HepG2 (cell line): Measurements from ENCODE around the gene GRIA2. TPM values are rescaled to one million over a fixed set of nuclear protein-coding genes. Genes with fewer than 3 reads are reported as not detected.

Experiments used
- ATAC-seq: fragments of 200-7000 bp; cut with Tn5 transposase; 3 replicates; pipeline ENCODE4 v1.9.1; 2020; ENCODE audit warnings: mild to moderate bottlenecking, moderate library complexity
- BruUV-seq: library from RNA; stranded (reverse); fragments of 400-500 nt; replicated peaks from 2 replicates; lab custom pipeline; 2021; lab: Mats Ljungman, UMichigan
- CTCF ChIA-PET: fragments of 300-600 bp; formaldehyde crosslinking; extraction: SDS; loops from one replicate; lab custom pipeline; 2021; ENCODE audit warnings: low total read pairs, inconsistent platforms, low intra/inter-chr PET ratio; lab: Yijun Ruan, JAX
- POLR2A ChIA-PET: fragments of 350-600 bp; sonication (Branson Sonifier 250); formaldehyde crosslinking; loops from one replicate; lab custom pipeline; 2020; ENCODE audit warnings: antibody characterized with exemption, inconsistent platforms; lab: Yijun Ruan, JAX
- DNase-seq: peaks from one replicate; pipeline ENCODE4 v3.0.0-alpha.2; 2015; ENCODE audit warnings: low spot score
- FAIRE-seq: peaks from 3 replicates; lab custom pipeline; 2011; peaks lifted over from hg19 to GRCh38; lab: Jason Lieb, UNC
- H2AFZ ChIP-seq: one replicate; pipeline ENCODE4 v1.6.1; 2011; ENCODE audit warnings: low read length, inconsistent platforms
- H3K27ac ChIP-seq: fragments of 300-600 bp; 3 replicates; pipeline ENCODE4 v1.8.0; 2011; ENCODE audit warnings: mixed run types, mild to moderate bottlenecking, mixed read lengths, low read length, inconsistent platforms; ENCODE audit not compliant: insufficient read depth; ENCODE audit errors: extremely low read length
- H3K27me3 ChIP-seq, 2 experiments: fragments of 200-600 bp in 1 of 2; 2 replicates in 1 of 2; 3 replicates in 1 of 2; pipeline versions ENCODE4 v1.6.0 to v1.8.0; 2011; ENCODE audit warnings: low read length in 2 of 2, mild to moderate bottlenecking in 2 of 2, moderate library complexity in 2 of 2, inconsistent platforms in 1 of 2; ENCODE audit not compliant: insufficient read depth in 2 of 2, control insufficient read depth in 1 of 2
- H3K36me3 ChIP-seq, 2 experiments: fragments of 200-600 bp in 1 of 2; replicated peaks in 1 of 2; 2 replicates in 1 of 2; 3 replicates in 1 of 2; pipeline versions ENCODE4 v1.5.1 to v1.8.0; 2011; ENCODE audit warnings: low read length in 2 of 2, inconsistent platforms in 1 of 2; ENCODE audit not compliant: insufficient read depth in 2 of 2, control insufficient read depth in 1 of 2
- H3K4me1 ChIP-seq: 2 replicates; pipeline ENCODE4 v1.5.1; 2012; ENCODE audit warnings: low read length, inconsistent platforms; ENCODE audit not compliant: insufficient read depth
- H3K4me2 ChIP-seq: 2 replicates; pipeline ENCODE4 v1.6.0; 2011; ENCODE audit warnings: low read depth, low read length, inconsistent platforms
- H3K4me3 ChIP-seq, 3 experiments: fragments of 200-600 bp in 1 of 3; sonication (generic), shearing (Covaris generic) in 1 of 3; replicated peaks in 1 of 3; 2 replicates each; pipeline ENCODE4 v1.5.1; 2011 to 2016; ENCODE audit warnings: low read length in 3 of 3, inconsistent platforms in 2 of 3, low read depth in 2 of 3, mild to moderate bottlenecking in 2 of 3, control low read depth in 1 of 3, mixed read lengths in 1 of 3; ENCODE audit not compliant: insufficient read depth in 1 of 3
- H3K79me2 ChIP-seq: one replicate; pipeline ENCODE4 v1.6.1; 2011; ENCODE audit warnings: low read length, inconsistent platforms; ENCODE audit not compliant: insufficient read depth
- H3K9ac ChIP-seq: 2 replicates; pipeline ENCODE4 v1.6.0; 2011; ENCODE audit warnings: mild to moderate bottlenecking, low read depth, low read length, inconsistent platforms; ENCODE audit not compliant: insufficient read depth
- H3K9me3 ChIP-seq: 2 replicates; pipeline ENCODE4 v1.5.1; 2012; ENCODE audit warnings: mild to moderate bottlenecking, low read length
- H4K20me1 ChIP-seq: 2 replicates; pipeline ENCODE4 v1.6.0; 2011; ENCODE audit warnings: inconsistent platforms, mild to moderate bottlenecking, low read length, moderate library complexity; ENCODE audit not compliant: insufficient read depth
- E2F5 ChIP-seq: sonication (generic); formaldehyde crosslinking; conservative IDR thresholded peaks from 2 replicates; pipeline ENCODE4 v1.4.0; 2020; ENCODE audit warnings: missing genetic modification reagents
- ISX ChIP-seq: sonication (generic); formaldehyde crosslinking; conservative IDR thresholded peaks from 2 replicates; pipeline ENCODE4 v1.5.0; 2020; ENCODE audit warnings: missing genetic modification reagents
- KLF15 ChIP-seq: sonication (generic); formaldehyde crosslinking; IDR thresholded peaks from 2 replicates; pipeline ENCODE4 v1.8.1; 2023; ENCODE audit warnings: borderline replicate concordance, mild to moderate bottlenecking, inconsistent platforms, missing genetic modification reagents, mixed read lengths
- POLR2AphosphoS5 ChIP-seq: IDR thresholded peaks from 2 replicates; pipeline ENCODE4 v1.6.1; 2012; ENCODE audit warnings: low read depth, low read length
- RELA ChIP-seq: sonication (generic); formaldehyde crosslinking; IDR thresholded peaks from 2 replicates; pipeline ENCODE4 v1.4.0; 2020; ENCODE audit warnings: missing genetic modification reagents
- RXRA ChIP-seq: sonication (generic); formaldehyde crosslinking; IDR thresholded peaks from 2 replicates; pipeline ENCODE4 v1.5.1; 2020; ENCODE audit warnings: missing genetic modification reagents
- SNAPC2 ChIP-seq: sonication (generic); formaldehyde crosslinking; IDR thresholded peaks from 2 replicates; pipeline ENCODE4 v1.8.1; 2022; ENCODE audit warnings: mild to moderate bottlenecking, missing genetic modification reagents
- THYN1 ChIP-seq: sonication (generic); formaldehyde crosslinking; IDR thresholded peaks from 2 replicates; pipeline ENCODE4 v1.8.1; 2023; ENCODE audit warnings: low read depth, mild to moderate bottlenecking, moderate library complexity, missing genetic modification reagents, borderline replicate concordance
- WIZ ChIP-seq: sonication (generic); formaldehyde crosslinking; IDR thresholded peaks from 2 replicates; pipeline ENCODE4 v1.5.1; 2020; ENCODE audit warnings: mild to moderate bottlenecking, missing genetic modification reagents
- ZBTB38 ChIP-seq: sonication (generic); formaldehyde crosslinking; IDR thresholded peaks from 2 replicates; pipeline ENCODE4 v1.5.1; 2020; ENCODE audit warnings: mild to moderate bottlenecking, missing genetic modification reagents
- ZC3H4 ChIP-seq: sonication (generic); formaldehyde crosslinking; IDR thresholded peaks from 2 replicates; pipeline ENCODE4 v1.4.0; 2020; ENCODE audit warnings: missing genetic modification reagents, borderline replicate concordance
- ZEB1 ChIP-seq: IDR thresholded peaks from 2 replicates; pipeline ENCODE4 v1.6.1; 2012; ENCODE audit warnings: mild to moderate bottlenecking, low read depth, inconsistent platforms; ENCODE audit not compliant: insufficient replicate concordance
- ZNF326 ChIP-seq: sonication (generic); formaldehyde crosslinking; IDR thresholded peaks from 2 replicates; pipeline ENCODE4 v1.4.0; 2020; ENCODE audit warnings: missing genetic modification reagents, borderline replicate concordance
- ZNF350 ChIP-seq: sonication (generic); formaldehyde crosslinking; IDR thresholded peaks from 2 replicates; pipeline ENCODE4 v1.4.0; 2020; ENCODE audit warnings: mild to moderate bottlenecking, low read depth, missing genetic modification reagents, borderline replicate concordance
- ZNF451 ChIP-seq: sonication (generic); formaldehyde crosslinking; IDR thresholded peaks from 2 replicates; pipeline ENCODE4 v1.5.0; 2020; ENCODE audit warnings: mild to moderate bottlenecking, missing genetic modification reagents
- ZNF567 ChIP-seq: sonication (generic); formaldehyde crosslinking; IDR thresholded peaks from 2 replicates; pipeline ENCODE4 v1.8.1; 2023; ENCODE audit warnings: mild to moderate bottlenecking, missing genetic modification reagents, borderline replicate concordance
- ZNF644 ChIP-seq: IDR thresholded peaks from 2 replicates; pipeline ENCODE4 v1.6.1; 2016; ENCODE audit warnings: low read depth
- ZNF883 ChIP-seq: sonication (generic); formaldehyde crosslinking; IDR thresholded peaks from 2 replicates; pipeline ENCODE4 v1.5.1; 2020; ENCODE audit warnings: mild to moderate bottlenecking, missing genetic modification reagents; ENCODE audit errors: not compliant biosample characterization
- WGBS: methylation state at CpG from one replicate; pipeline ENCODE4 v1.1.6; 2017; ENCODE audit warnings: low lambda C conversion rate; 5-methylcytosine and 5-hydroxymethylcytosine counted together
- in situ Hi-C: cut with HindIII; loops from 2 replicates; pipeline ENCODE4 v1.10.0; 2017; ENCODE audit warnings: low pct_unique_long_range_greater_than_20kb; ENCODE audit not compliant: extremely low pct_ligation_motif_present
- intact Hi-C: fragments of 100-400 bp; cut with micrococcal nuclease; formaldehyde crosslinking; loops from one replicate; pipeline ENCODE4 v1.10.0; 2022; ENCODE audit not compliant: unreplicated experiment
- polyA plus RNA-seq, 8 experiments: library from polyadenylated mRNA; depleted of rRNA in 3 of 8; stranded (reverse) in 7 of 8; unstranded in 1 of 8; fragments of >200 nt; fragmentation: Illumina TruSeq in 4 of 8; extraction: Trizol in 4 of 8; gene quantifications; 2 replicates each; pipeline versions ENCODE4 v1.2.1 to v1.2.3, GENCODE V29; 2011 to 2016; ENCODE audit warnings: low read depth in 4 of 8, missing spikeins in 1 of 8, mixed read lengths in 1 of 8; ENCODE audit not compliant: insufficient read depth in 1 of 8
- total RNA-seq, 5 experiments: library from RNA; depleted of rRNA; stranded (reverse); fragments of >200 nt; fragmentation: Illumina TruSeq; extraction: Trizol; gene quantifications; 2 replicates each; pipeline ENCODE4 v1.2.3, GENCODE V29; 2016; ENCODE audit warnings: low read depth in 1 of 5

The GRIA2 gene
- total and polyA plus RNA-seq, 2 of the 13 experiments (the other 11 are each of a cell fraction or from before 2014, with no cell fraction given), result not detected

- no peaks in the 10 kb centered on the region for H3K79me2 ChIP-seq
- no peak overlapping the region for H3K9ac ChIP-seq
- H3K27ac ChIP-seq, result no peak overlapping the region
- no peak overlapping the region for H3K4me3 ChIP-seq
- in situ Hi-C loops, result no loop called here
- H3K36me3 ChIP-seq, result no peaks in the 10 kb centered on the region
- intact Hi-C loops, result no loop called here
- ChIA-PET POLR2A (no interaction called here), CTCF (no interaction called here)
- 7% methylated on average over 5 of the region's 5 CpGs for WGBS
- FAIRE-seq, result no peak
- DNase-seq, result no peak
- H3K4me2 ChIP-seq, result no peak overlapping the region
- TF ChIP-seq SNAPC2 (CRISPR knock-in tag) (no peak), ZC3H4 (CRISPR knock-in tag) (no peak), ZNF883 (CRISPR knock-in tag) (no peak), ISX (CRISPR knock-in tag) (no peak), ZEB1 (no peak)
- ATAC-seq, result no peak
- no peaks in the 10 kb centered on the region for H4K20me1 ChIP-seq
- H3K4me1 ChIP-seq, result no peaks in the 10 kb centered on the region
- no peak overlapping the region for H2AFZ ChIP-seq
- BruUV-seq, result no TSS peak
- H3K27me3 ChIP-seq, result no peaks in the 10 kb centered on the region
- H3K9me3 ChIP-seq, result no peaks in the 10 kb centered on the region
Measured at GRCh38 chr4:157270552-157270951, 50.0 kb downstream of the GRIA2 start.

GRCh38 chr4:157271166-157271869 lies 50.8 kb downstream of the GRIA2 start:
- ChIA-PET CTCF (no interaction called here), POLR2A (no interaction called here)
- no peaks in the 10 kb centered on the region for H4K20me1 ChIP-seq
- TF ChIP-seq ZBTB38 (CRISPR knock-in tag) (no peak), RXRA (CRISPR knock-in tag) (no peak), WIZ (CRISPR knock-in tag) (no peak), ZNF644 (CRISPR knock-in tag) (no peak), ZNF451 (no peak), THYN1 (CRISPR knock-in tag) (no peak), ZNF567 (CRISPR knock-in tag) (no peak), ZNF350 (no peak), RELA (CRISPR knock-in tag) (no peak), KLF15 (no peak), POLR2AphosphoS5 (no peak), E2F5 (CRISPR knock-in tag) (no peak), ZNF326 (CRISPR knock-in tag) (no peak)
- FAIRE-seq (no peak), DNase-seq (no peak), ATAC-seq (no peak)
- no peak overlapping the region for H3K27ac ChIP-seq
- H2AFZ ChIP-seq, result no peak overlapping the region
- in situ Hi-C loops, result no loop called here
- BruUV-seq, result no TSS peak
- no peaks in the 10 kb centered on the region for H3K4me1 ChIP-seq
- no peaks in the 10 kb centered on the region for H3K27me3 ChIP-seq
- no peaks in the 10 kb centered on the region for H3K9me3 ChIP-seq
- WGBS, result 0% methylated on average over 1 of the region's 1 CpG
- H3K36me3 ChIP-seq, result no peaks in the 10 kb centered on the region
- no peak overlapping the region for H3K4me2 ChIP-seq
- no peak overlapping the region for H3K4me3 ChIP-seq
- H3K79me2 ChIP-seq, result no peaks in the 10 kb centered on the region
- no peak overlapping the region for H3K9ac ChIP-seq
- intact Hi-C loops, result no loop called here
